GM23338 (cell line): ENCODE data around the gene NUBP1. TPM values are rescaled to one million over a fixed set of nuclear protein-coding genes. Genes with fewer than 3 reads are reported as not detected.

ENCODE experiments used
- ATAC-seq: fragments of 200-7000 bp; cut with Tn5 transposase; 3 replicates; pipeline ENCODE4 v1.9.1; 2020
- DNase-seq: peaks from one replicate; pipeline ENCODE4 v3.0.0-alpha.2; 2015; ENCODE audit warnings: low spot score
- H2AFZ ChIP-seq: fragments of 200-600 bp; sonication (generic); 2 replicates; pipeline ENCODE4 v1.8.0; 2016; ENCODE audit warnings: antibody characterized with exemption, mild to moderate bottlenecking, moderate library complexity
- H3F3A ChIP-seq: fragments of 200-600 bp; sonication (generic); replicated peaks from 2 replicates; pipeline ENCODE4 v1.8.0; 2017; ENCODE audit warnings: antibody characterized with exemption, mixed run types, low read depth
- H3K27ac ChIP-seq: fragments of 200-600 bp; sonication (generic); 2 replicates; pipeline ENCODE4 v1.6.1; 2016; ENCODE audit warnings: low read depth
- H3K27me3 ChIP-seq: fragments of 200-600 bp; sonication (generic); 2 replicates; pipeline ENCODE4 v1.8.0; 2016; ENCODE audit warnings: mild to moderate bottlenecking, mixed run types, moderate library complexity; ENCODE audit not compliant: insufficient read depth
- H3K36me3 ChIP-seq: fragments of 200-600 bp; sonication (generic); 2 replicates; pipeline ENCODE4 v1.8.0; 2016; ENCODE audit warnings: mild to moderate bottlenecking; ENCODE audit not compliant: insufficient read depth
- H3K4me1 ChIP-seq: fragments of 200-600 bp; sonication (generic); 2 replicates; pipeline ENCODE4 v1.8.0; 2016; ENCODE audit warnings: mild to moderate bottlenecking, moderate library complexity; ENCODE audit not compliant: insufficient read depth
- H3K4me2 ChIP-seq: fragments of 200-600 bp; sonication (generic); 2 replicates; pipeline ENCODE4 v1.7.1; 2017; ENCODE audit warnings: mixed run types
- H3K4me3 ChIP-seq: fragments of 200-600 bp; sonication (generic); 2 replicates; pipeline ENCODE4 v1.6.1; 2016; ENCODE audit warnings: mixed run types
- H3K79me2 ChIP-seq: fragments of 200-600 bp; sonication (generic); replicated peaks from 2 replicates; pipeline ENCODE4 v1.8.0; 2017; ENCODE audit warnings: mild to moderate bottlenecking; ENCODE audit not compliant: insufficient read depth
- H3K9me2 ChIP-seq: fragments of 200-600 bp; sonication (generic); 2 replicates; pipeline ENCODE4 v1.8.0; 2017; ENCODE audit not compliant: insufficient read depth
- H4K20me1 ChIP-seq: fragments of 200-600 bp; sonication (generic); replicated peaks from 2 replicates; pipeline ENCODE4 v1.8.0; 2017; ENCODE audit warnings: mild to moderate bottlenecking; ENCODE audit not compliant: insufficient read depth
- H3K27ac Mint-ChIP-seq: 2 replicates; pipeline ENCODE4 v1.8.0; 2020; ENCODE audit warnings: inconsistent platforms, mild to moderate bottlenecking, moderate library complexity, mixed read lengths
- H3K27me3 Mint-ChIP-seq: 3 replicates; pipeline ENCODE4 v1.8.0; 2022; ENCODE audit warnings: low read depth, mild to moderate bottlenecking, moderate library complexity, mixed read lengths, inconsistent platforms; ENCODE audit not compliant: insufficient read depth, poor library complexity
- H3K36me3 Mint-ChIP-seq: 3 replicates; pipeline ENCODE4 v1.8.0; 2021; ENCODE audit warnings: low read depth, mild to moderate bottlenecking, inconsistent platforms, moderate library complexity, mixed read lengths
- H3K4me1 Mint-ChIP-seq: 3 replicates; pipeline ENCODE4 v1.8.0; 2020; ENCODE audit warnings: mild to moderate bottlenecking, inconsistent platforms, mixed read lengths
- H3K4me3 Mint-ChIP-seq: 3 replicates; pipeline ENCODE4 v1.8.0; 2021; ENCODE audit warnings: moderate library complexity, mild to moderate bottlenecking, inconsistent platforms, mixed read lengths
- H3K9me3 Mint-ChIP-seq: 3 replicates; pipeline ENCODE4 v1.8.0; 2020; ENCODE audit warnings: moderate library complexity, mild to moderate bottlenecking, inconsistent platforms, mixed read lengths
- JUNB ChIP-seq: IDR thresholded peaks from one replicate; pipeline ENCODE4 v1.6.1; 2016; ENCODE audit warnings: antibody characterized with exemption; ENCODE audit not compliant: unreplicated experiment
- NANOG ChIP-seq: IDR thresholded peaks from 2 replicates; pipeline ENCODE4 v1.6.1; 2016; ENCODE audit warnings: antibody characterized with exemption, borderline replicate concordance
- ZNF114 ChIP-seq: fragments of 250-450 bp; sonication (Bioruptor Pico); IDR thresholded peaks from 2 replicates; pipeline ENCODE4 v1.5.0; 2020; ENCODE audit warnings: mild to moderate bottlenecking, moderate library complexity
- polyA plus RNA-seq: library from polyadenylated mRNA; unstranded; fragments of >200 nt; fragmentation: Nextera tagmentation; extraction: Ambion mirVana; gene quantifications from 2 replicates; pipeline ENCODE4 v1.2.1, GENCODE V29; 2016
- total RNA-seq: library from RNA; depleted of rRNA; stranded (reverse); fragments of >200 nt; shearing (Covaris generic); gene quantifications from 2 replicates; pipeline ENCODE4 v1.2.3, GENCODE V29; 2014
- TF ChIP-seq, protein P1 (sequence below): fragments of 250-450 bp; sonication (Bioruptor Pico); IDR thresholded peaks from 2 replicates; pipeline ENCODE4 v1.5.0; 2020; ENCODE audit warnings: mild to moderate bottlenecking, moderate library complexity
- TF ChIP-seq, protein P2 (sequence below), 2 experiments: fragments of 200-600 bp in 1 of 2; sonication (generic) in 1 of 2; conservative IDR thresholded peaks; 2 replicates each; pipeline versions ENCODE4 v1.5.1 to v1.6.1; 2016 to 2017; ENCODE audit warnings: antibody characterized with exemption in 2 of 2, low read depth in 2 of 2, mild to moderate bottlenecking in 2 of 2, moderate library complexity in 1 of 2

Gene NUBP1
- total and polyA plus RNA-seq, 2 experiments from 2014 or later: 22.8 to 41.2 TPM

DNA sequence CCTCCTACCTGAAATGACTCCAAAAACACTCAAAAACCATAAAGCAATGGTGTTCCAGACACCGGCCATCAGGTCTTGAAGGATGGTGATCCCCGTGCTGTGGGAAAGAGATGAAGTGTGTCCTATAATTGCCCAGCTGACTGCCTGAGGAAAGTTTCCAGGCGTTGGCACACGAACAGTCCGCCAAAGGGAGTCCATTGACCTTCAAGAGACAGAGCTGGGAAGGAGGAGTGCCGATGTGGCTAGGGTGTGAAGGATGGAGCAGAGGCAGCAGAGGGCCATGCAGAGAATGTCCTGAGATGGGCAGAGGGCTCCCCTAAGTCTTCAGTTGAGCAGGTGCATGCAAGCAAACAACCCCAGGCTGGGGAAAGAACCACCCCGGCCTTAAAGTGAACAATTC is 11.9 kb upstream of the NUBP1 start (continued):
- TF ChIP-seq, protein P1, sequence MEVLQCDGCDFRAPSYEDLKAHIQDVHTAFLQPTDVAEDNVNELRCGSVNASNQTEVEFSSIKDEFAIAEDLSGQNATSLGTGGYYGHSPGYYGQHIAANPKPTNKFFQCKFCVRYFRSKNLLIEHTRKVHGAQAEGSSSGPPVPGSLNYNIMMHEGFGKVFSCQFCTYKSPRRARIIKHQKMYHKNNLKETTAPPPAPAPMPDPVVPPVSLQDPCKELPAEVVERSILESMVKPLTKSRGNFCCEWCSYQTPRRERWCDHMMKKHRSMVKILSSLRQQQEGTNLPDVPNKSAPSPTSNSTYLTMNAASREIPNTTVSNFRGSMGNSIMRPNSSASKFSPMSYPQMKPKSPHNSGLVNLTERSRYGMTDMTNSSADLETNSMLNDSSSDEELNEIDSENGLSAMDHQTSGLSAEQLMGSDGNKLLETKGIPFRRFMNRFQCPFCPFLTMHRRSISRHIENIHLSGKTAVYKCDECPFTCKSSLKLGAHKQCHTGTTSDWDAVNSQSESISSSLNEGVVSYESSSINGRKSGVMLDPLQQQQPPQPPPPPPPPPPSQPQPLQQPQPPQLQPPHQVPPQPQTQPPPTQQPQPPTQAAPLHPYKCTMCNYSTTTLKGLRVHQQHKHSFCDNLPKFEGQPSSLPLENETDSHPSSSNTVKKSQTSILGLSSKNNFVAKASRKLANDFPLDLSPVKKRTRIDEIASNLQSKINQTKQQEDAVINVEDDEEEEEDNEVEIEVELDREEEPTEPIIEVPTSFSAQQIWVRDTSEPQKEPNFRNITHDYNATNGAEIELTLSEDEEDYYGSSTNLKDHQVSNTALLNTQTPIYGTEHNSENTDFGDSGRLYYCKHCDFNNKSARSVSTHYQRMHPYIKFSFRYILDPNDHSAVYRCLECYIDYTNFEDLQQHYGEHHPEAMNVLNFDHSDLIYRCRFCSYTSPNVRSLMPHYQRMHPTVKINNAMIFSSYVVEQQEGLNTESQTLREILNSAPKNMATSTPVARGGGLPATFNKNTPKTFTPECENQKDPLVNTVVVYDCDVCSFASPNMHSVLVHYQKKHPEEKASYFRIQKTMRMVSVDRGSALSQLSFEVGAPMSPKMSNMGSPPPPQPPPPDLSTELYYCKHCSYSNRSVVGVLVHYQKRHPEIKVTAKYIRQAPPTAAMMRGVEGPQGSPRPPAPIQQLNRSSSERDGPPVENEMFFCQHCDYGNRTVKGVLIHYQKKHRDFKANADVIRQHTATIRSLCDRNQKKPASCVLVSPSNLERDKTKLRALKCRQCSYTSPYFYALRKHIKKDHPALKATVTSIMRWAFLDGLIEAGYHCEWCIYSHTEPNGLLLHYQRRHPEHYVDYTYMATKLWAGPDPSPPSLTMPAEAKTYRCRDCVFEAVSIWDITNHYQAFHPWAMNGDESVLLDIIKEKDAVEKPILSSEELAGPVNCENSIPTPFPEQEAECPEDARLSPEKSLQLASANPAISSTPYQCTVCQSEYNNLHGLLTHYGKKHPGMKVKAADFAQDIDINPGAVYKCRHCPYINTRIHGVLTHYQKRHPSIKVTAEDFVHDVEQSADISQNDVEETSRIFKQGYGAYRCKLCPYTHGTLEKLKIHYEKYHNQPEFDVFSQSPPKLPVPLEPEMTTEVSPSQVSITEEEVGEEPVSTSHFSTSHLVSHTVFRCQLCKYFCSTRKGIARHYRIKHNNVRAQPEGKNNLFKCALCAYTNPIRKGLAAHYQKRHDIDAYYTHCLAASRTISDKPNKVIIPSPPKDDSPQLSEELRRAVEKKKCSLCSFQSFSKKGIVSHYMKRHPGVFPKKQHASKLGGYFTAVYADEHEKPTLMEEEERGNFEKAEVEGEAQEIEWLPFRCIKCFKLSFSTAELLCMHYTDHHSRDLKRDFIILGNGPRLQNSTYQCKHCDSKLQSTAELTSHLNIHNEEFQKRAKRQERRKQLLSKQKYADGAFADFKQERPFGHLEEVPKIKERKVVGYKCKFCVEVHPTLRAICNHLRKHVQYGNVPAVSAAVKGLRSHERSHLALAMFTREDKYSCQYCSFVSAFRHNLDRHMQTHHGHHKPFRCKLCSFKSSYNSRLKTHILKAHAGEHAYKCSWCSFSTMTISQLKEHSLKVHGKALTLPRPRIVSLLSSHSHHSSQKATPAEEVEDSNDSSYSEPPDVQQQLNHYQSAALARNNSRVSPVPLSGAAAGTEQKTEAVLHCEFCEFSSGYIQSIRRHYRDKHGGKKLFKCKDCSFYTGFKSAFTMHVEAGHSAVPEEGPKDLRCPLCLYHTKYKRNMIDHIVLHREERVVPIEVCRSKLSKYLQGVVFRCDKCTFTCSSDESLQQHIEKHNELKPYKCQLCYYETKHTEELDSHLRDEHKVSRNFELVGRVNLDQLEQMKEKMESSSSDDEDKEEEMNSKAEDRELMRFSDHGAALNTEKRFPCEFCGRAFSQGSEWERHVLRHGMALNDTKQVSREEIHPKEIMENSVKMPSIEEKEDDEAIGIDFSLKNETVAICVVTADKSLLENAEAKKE (CRISPR knock-in tag): no peak
- TF ChIP-seq ZNF114 (no peak), NANOG (no peak)

DNA sequence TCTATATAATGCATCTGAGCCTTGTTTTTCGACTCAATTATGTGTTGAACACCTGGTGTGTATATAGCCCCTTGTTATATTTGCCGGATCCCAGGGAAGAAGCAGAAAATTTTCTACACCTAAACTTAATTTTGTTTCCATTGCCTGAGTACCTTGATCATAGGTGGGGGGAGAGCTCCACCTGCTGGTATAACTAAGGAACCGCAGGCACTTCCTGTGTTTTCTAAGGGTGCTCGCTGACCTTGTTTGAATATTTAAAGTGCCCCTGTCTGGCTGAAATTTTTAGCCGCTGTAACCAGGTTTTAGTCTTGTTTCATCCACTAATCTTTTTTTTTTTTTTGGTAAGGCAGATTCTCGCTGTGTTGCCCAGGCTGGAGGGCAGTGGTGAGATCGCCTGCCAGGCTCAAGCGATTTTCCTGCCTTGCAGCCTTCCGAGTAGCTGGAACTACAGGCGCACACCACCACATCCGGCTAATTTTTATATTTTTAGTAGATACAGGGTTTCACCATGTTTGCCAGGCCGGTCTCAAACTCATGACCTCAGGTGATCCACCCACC is 6.5 kb upstream of the NUBP1 start:
- Histone ChIP-seq H2AFZ (no peak overlapping the region), H3K36me3 (no peaks in the 10 kb centered on the region), H3K4me2 (no peak overlapping the region), H3K27me3 (no peaks in the 10 kb centered on the region), H3F3A (no peaks in the 10 kb centered on the region), H4K20me1 (no peaks in the 10 kb centered on the region), H3K27ac (no peak overlapping the region), H3K4me1 (no peaks in the 10 kb centered on the region), H3K9me2 (no peaks in the 10 kb centered on the region), H3K4me3 (no peak overlapping the region), H3K79me2 (no peaks in the 10 kb centered on the region)
- no peaks in the 10 kb centered on the region; the same call in 2 of the 3 replicates for H3K4me1 Mint-ChIP-seq
- H3K27ac Mint-ChIP-seq: 0 out of 2 replicates have a peak overlapping the region, but pooled peaks have one; percentile 70
- H3K4me3 Mint-ChIP-seq: no peak overlapping the region
- peak; percentile 66 for DNase-seq
- peaks cover 6% of the 10 kb centered on the region for H3K27me3 Mint-ChIP-seq
- peak; percentile 88 for ATAC-seq
- H3K9me3 Mint-ChIP-seq: peaks cover 5% of the 10 kb centered on the region; the same call in 2 of the 3 replicates
- TF ChIP-seq, protein P2, sequence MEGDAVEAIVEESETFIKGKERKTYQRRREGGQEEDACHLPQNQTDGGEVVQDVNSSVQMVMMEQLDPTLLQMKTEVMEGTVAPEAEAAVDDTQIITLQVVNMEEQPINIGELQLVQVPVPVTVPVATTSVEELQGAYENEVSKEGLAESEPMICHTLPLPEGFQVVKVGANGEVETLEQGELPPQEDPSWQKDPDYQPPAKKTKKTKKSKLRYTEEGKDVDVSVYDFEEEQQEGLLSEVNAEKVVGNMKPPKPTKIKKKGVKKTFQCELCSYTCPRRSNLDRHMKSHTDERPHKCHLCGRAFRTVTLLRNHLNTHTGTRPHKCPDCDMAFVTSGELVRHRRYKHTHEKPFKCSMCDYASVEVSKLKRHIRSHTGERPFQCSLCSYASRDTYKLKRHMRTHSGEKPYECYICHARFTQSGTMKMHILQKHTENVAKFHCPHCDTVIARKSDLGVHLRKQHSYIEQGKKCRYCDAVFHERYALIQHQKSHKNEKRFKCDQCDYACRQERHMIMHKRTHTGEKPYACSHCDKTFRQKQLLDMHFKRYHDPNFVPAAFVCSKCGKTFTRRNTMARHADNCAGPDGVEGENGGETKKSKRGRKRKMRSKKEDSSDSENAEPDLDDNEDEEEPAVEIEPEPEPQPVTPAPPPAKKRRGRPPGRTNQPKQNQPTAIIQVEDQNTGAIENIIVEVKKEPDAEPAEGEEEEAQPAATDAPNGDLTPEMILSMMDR (conservative IDR thresholded peaks at IDR 0.05; ENCODE audit: low read depth in 2 of 2): peak; percentile 88 to 97
- no peak for TF ChIP-seq JUNB
- no peak for TF ChIP-seq NANOG
- H3K36me3 Mint-ChIP-seq: peaks cover 4% of the 10 kb centered on the region; the same call in 1 of the 3 replicates
